Endothelial cell of umbilical vein (primary cell): ENCODE results near the gene TSPAN17. TPM values are rescaled to one million over a fixed set of nuclear protein-coding genes. Genes with fewer than 3 reads are reported as not detected.

Experiments
- BruUV-seq: library from RNA; stranded (reverse); fragments of 400-500 nt; replicated peaks from 2 replicates; lab custom pipeline; 2021; lab: Mats Ljungman, UMichigan
- CTCF ChIA-PET: fragments of 300-600, 350-600 bp; sonication (Branson Sonifier 250); formaldehyde crosslinking; loops from one replicate; lab custom pipeline; 2021; ENCODE audit warnings: antibody characterized with exemption, inconsistent platforms; lab: Charles Lee
- POLR2A ChIA-PET: fragments of 300-600, 350-600 bp; sonication (Branson Sonifier 250); formaldehyde crosslinking; loops from one replicate; lab custom pipeline; 2021; ENCODE audit warnings: antibody characterized with exemption, inconsistent platforms; lab: Charles Lee
- DNase-seq: peaks from one replicate; pipeline ENCODE4 v3.0.0-alpha.2; 2011; ENCODE audit warnings: low read depth, low spot score
- FAIRE-seq: peaks from 2 replicates; lab custom pipeline; 2011; peaks lifted over from hg19 to GRCh38; lab: Jason Lieb, UNC
- H2AFZ ChIP-seq: 2 replicates; pipeline ENCODE4 v1.6.0; 2012; ENCODE audit warnings: low read depth, low read length, control low read depth, inconsistent platforms
- H3K27ac ChIP-seq: 2 replicates; pipeline ENCODE4 v1.5.1; 2011; ENCODE audit warnings: low read depth, mild to moderate bottlenecking, control low read depth, low read length, moderate library complexity; ENCODE audit not compliant: insufficient read depth
- H3K27me3 ChIP-seq, 2 experiments: 2 replicates each; pipeline versions ENCODE4 v1.6.0 to v1.6.1; 2011; ENCODE audit warnings: low read length in 2 of 2, mixed read lengths in 1 of 2; ENCODE audit not compliant: control insufficient read depth in 2 of 2, insufficient read depth in 2 of 2
- H3K36me3 ChIP-seq, 2 experiments: 2 replicates in 1 of 2; 3 replicates in 1 of 2; pipeline ENCODE4 v1.5.1; 2011; ENCODE audit warnings: low read length in 2 of 2, mild to moderate bottlenecking in 1 of 2, moderate library complexity in 1 of 2; ENCODE audit not compliant: control insufficient read depth in 2 of 2, insufficient read depth in 2 of 2; ENCODE audit errors: extremely low read depth in 1 of 2
- H3K4me1 ChIP-seq: 3 replicates; pipeline ENCODE4 v1.5.1; 2011; ENCODE audit warnings: mild to moderate bottlenecking, low read length; ENCODE audit not compliant: control insufficient read depth, insufficient read depth; ENCODE audit errors: extremely low read depth
- H3K4me2 ChIP-seq: 2 replicates; pipeline ENCODE4 v1.6.1; 2011; ENCODE audit warnings: low read length, control low read depth, mixed read lengths; ENCODE audit not compliant: insufficient read depth
- H3K4me3 ChIP-seq, 3 experiments: fragments of 200-600 bp in 1 of 3; sonication (generic), shearing (Covaris generic) in 1 of 3; replicated peaks in 1 of 3; 2 replicates each; pipeline ENCODE4 v1.5.1; 2011 to 2016; ENCODE audit warnings: control low read depth in 3 of 3, low read length in 3 of 3, mild to moderate bottlenecking in 2 of 3, inconsistent platforms in 1 of 3, low read depth in 1 of 3, moderate library complexity in 1 of 3; ENCODE audit not compliant: insufficient read depth in 1 of 3
- H3K79me2 ChIP-seq: 2 replicates; pipeline ENCODE4 v1.6.0; 2012; ENCODE audit warnings: low read length, inconsistent platforms; ENCODE audit not compliant: control insufficient read depth, insufficient read depth
- H3K9ac ChIP-seq: replicated peaks from 2 replicates; pipeline ENCODE3; 2011; ENCODE audit warnings: low read length, control low read depth; ENCODE audit not compliant: insufficient read depth; ENCODE audit errors: extremely low read depth
- H3K9me1 ChIP-seq: replicated peaks from 3 replicates; pipeline ENCODE4 v1.6.0; 2011; ENCODE audit warnings: mild to moderate bottlenecking, low read length; ENCODE audit not compliant: control insufficient read depth, insufficient read depth; ENCODE audit errors: extremely low read depth
- H3K9me3 ChIP-seq: replicated peaks from 2 replicates; pipeline ENCODE4 v1.5.1; 2012; ENCODE audit warnings: low read length, inconsistent platforms; ENCODE audit not compliant: control insufficient read depth, insufficient read depth
- H4K20me1 ChIP-seq: replicated peaks from 2 replicates; pipeline ENCODE3; 2011; ENCODE audit warnings: mild to moderate bottlenecking, low read length; ENCODE audit not compliant: control insufficient read depth, insufficient read depth; ENCODE audit errors: extremely low read depth
- CTCF ChIP-seq, 2 donors: IDR thresholded peaks; 1 replicate in 1 of 2; 2 replicates in 1 of 2; pipeline ENCODE4 v1.5.1; 2011; ENCODE audit warnings: low read length in 2 of 2, mild to moderate bottlenecking in 2 of 2, moderate library complexity in 2 of 2, control low read depth in 1 of 2, inconsistent platforms in 1 of 2, low read depth in 1 of 2; ENCODE audit not compliant: insufficient read depth in 1 of 2; ENCODE audit errors: extremely low read depth in 1 of 2
- EZH2 ChIP-seq: IDR thresholded peaks from 2 replicates; pipeline ENCODE4 v1.6.1; 2012; ENCODE audit warnings: borderline replicate concordance, low read depth, mild to moderate bottlenecking, moderate library complexity, low read length, inconsistent platforms; ENCODE audit not compliant: severe bottlenecking
- FOS ChIP-seq: IDR thresholded peaks from 2 replicates; pipeline ENCODE4 v1.6.1; 2011; ENCODE audit warnings: mild to moderate bottlenecking, low read length, moderate library complexity, borderline replicate concordance; ENCODE audit not compliant: insufficient read depth
- GATA2 ChIP-seq: IDR thresholded peaks from 2 replicates; pipeline ENCODE4 v1.7.0; 2011; ENCODE audit warnings: low read depth, mild to moderate bottlenecking, moderate library complexity, mixed read lengths, low read length; ENCODE audit not compliant: insufficient read length, insufficient read depth
- JUN ChIP-seq: IDR thresholded peaks from 2 replicates; pipeline ENCODE4 v1.6.1; 2011; ENCODE audit warnings: borderline replicate concordance, low read depth; ENCODE audit not compliant: insufficient read length, insufficient read depth
- MYC ChIP-seq: IDR thresholded peaks from one replicate; pipeline ENCODE4 v1.6.1; 2011; ENCODE audit warnings: mild to moderate bottlenecking, low read depth, low read length
- POLR2A ChIP-seq: IDR thresholded peaks from 2 replicates; pipeline ENCODE4 v1.6.1; 2012; ENCODE audit warnings: low read depth, mild to moderate bottlenecking, control low read depth, low read length
- POLR2AphosphoS5 ChIP-seq: IDR thresholded peaks from 2 replicates; pipeline ENCODE4 v1.6.1; 2012; ENCODE audit warnings: low read depth, mild to moderate bottlenecking, control low read depth, low read length, moderate library complexity; ENCODE audit not compliant: insufficient read depth
- dilution Hi-C: fragments of 300-500 bp; cut with MboI; formaldehyde crosslinking; loops from one replicate; pipeline ENCODE4 v1.15.0; 2019; ENCODE audit warnings: low sequenced_read_pairs; ENCODE audit not compliant: extremely low pct_ligation_motif_present
- intact Hi-C: fragments of 100-400 bp; cut with micrococcal nuclease; formaldehyde crosslinking; loops from one replicate; pipeline ENCODE4 v1.10.0; 2022
- polyA plus RNA-seq, 4 experiments: library from polyadenylated mRNA; depleted of rRNA in 3 of 4; stranded (reverse) in 3 of 4; unstranded in 1 of 4; fragments of >200 nt; gene quantifications; 2 replicates each; pipeline versions ENCODE4 v1.2.1 to v1.2.3, GENCODE V29; 2011 to 2012; ENCODE audit warnings: missing spikeins in 1 of 4
- total RNA-seq: library from RNA; stranded (reverse); gene quantifications from 2 replicates; pipeline ENCODE4 v1.2.3, GENCODE V29; 2021
- TF ChIP-seq, protein P1 (sequence below): IDR thresholded peaks from 2 replicates; pipeline ENCODE4 v1.6.1; 2011; ENCODE audit not compliant: insufficient read depth, insufficient read length

TSPAN17 gene
- total and polyA plus RNA-seq, 2 donors (not counting 3 experiments of a cell fraction or from before 2014, with no cell fraction given), result 55.9 to 73.3 TPM

- TF ChIP-seq, protein P1, sequence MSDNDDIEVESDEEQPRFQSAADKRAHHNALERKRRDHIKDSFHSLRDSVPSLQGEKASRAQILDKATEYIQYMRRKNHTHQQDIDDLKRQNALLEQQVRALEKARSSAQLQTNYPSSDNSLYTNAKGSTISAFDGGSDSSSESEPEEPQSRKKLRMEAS, result no peak
- TF ChIP-seq POLR2AphosphoS5 (no peak), GATA2 (no peak), POLR2A (no peak), MYC (no peak), JUN (no peak), CTCF (IDR thresholded peaks at IDR 0.05; ENCODE audit: extremely low read depth in 1 of 2, insufficient read depth in 1 of 2, low read depth in 1 of 2, low read length in 2 of 2) (no peak), EZH2 (no peak), FOS (no peak)
- H3K9me1 ChIP-seq, result no peaks in the 10 kb centered on the region
- H4K20me1 ChIP-seq, result no peaks in the 10 kb centered on the region
- H3K4me2 ChIP-seq, result no peak overlapping the region
- DNase-seq (no peak), FAIRE-seq (no peak)
- H3K27ac ChIP-seq, result no peak overlapping the region
- H2AFZ ChIP-seq, result no peak overlapping the region
- dilution Hi-C loops (no loop called here), intact Hi-C loops (loop anchor here (5.0 kb wide), 1 partner anchor 662 kb away; the partner anchor contains the start of gene MXD3)
- ChIA-PET CTCF (interaction anchor here (0.6 to 2.6 kb wide), 2 partner anchors 10 to 635 kb away, joined by 3 to 18 read pairs; no protein-coding TSS in a partner anchor), POLR2A (no interaction called here)
- no TSS peak for BruUV-seq
- peaks cover 5 to 11% of the 10 kb centered on the region in 2 experiments for H3K36me3 ChIP-seq
- no peak overlapping the region for H3K9ac ChIP-seq
- no peak overlapping the region for H3K4me3 ChIP-seq
- H3K9me3 ChIP-seq, result no peaks in the 10 kb centered on the region
- peaks cover 12% of the 10 kb centered on the region for H3K4me1 ChIP-seq
- H3K79me2 ChIP-seq, result peaks cover 9% of the 10 kb centered on the region
- H3K27me3 ChIP-seq, result no peaks in the 10 kb centered on the region
These were observed 3.1 kb downstream of the TSPAN17 start for GRCh38 chr5:176650354-176650884.
